HCT116 (cell line): ENCODE results near the gene GZF1. TPM values are rescaled to one million over a fixed set of nuclear protein-coding genes. Genes with fewer than 3 reads are reported as not detected.

ENCODE experiments used
- ATAC-seq: fragments of 200-7000 bp; cut with Tn5 transposase; 2 replicates; pipeline ENCODE4 v1.9.1; 2020; ENCODE audit warnings: mild to moderate bottlenecking, moderate library complexity
- BruUV-seq: library from RNA; stranded (reverse); fragments of 400-500 nt; replicated peaks from 2 replicates; lab custom pipeline; 2021; lab: Mats Ljungman, UMichigan
- CTCF ChIA-PET: fragments of 300-600 bp; sonication (Branson Sonifier 250); formaldehyde crosslinking; loops from one replicate; lab custom pipeline; 2021; ENCODE audit warnings: antibody characterized with exemption; lab: Charles Lee
- POLR2A ChIA-PET: fragments of 300-600, 350-600 bp; sonication (Branson Sonifier 250); formaldehyde crosslinking; loops from one replicate; lab custom pipeline; 2021; ENCODE audit warnings: antibody characterized with exemption; lab: Charles Lee
- RAD21 ChIA-PET, 2 experiments: fragments of 300-600 bp; sonication (Branson Sonifier 250); formaldehyde crosslinking; loops; one replicate each; lab custom pipeline; 2023; ENCODE audit warnings: low total read pairs in 2 of 2; ENCODE audit not compliant: uncharacterized antibody in 2 of 2, unreplicated experiment in 2 of 2, low non-redundant PET in 1 of 2; lab: Charles Lee
- DNase-seq: peaks from one replicate; pipeline ENCODE4 v3.0.0-alpha.2; 2010; ENCODE audit warnings: low read depth, low spot score
- H2AFZ ChIP-seq: fragments of 200-600 bp; shearing (Covaris generic), sonication (generic); 2 replicates; pipeline ENCODE4 v1.6.1; 2017; ENCODE audit warnings: low read depth, mixed run types, mixed read lengths, antibody characterized with exemption, low read length; ENCODE audit not compliant: poor library complexity, severe bottlenecking
- H3K27ac ChIP-seq: 2 replicates; pipeline ENCODE4 v1.5.1; 2012; ENCODE audit warnings: low read depth, low read length
- H3K27me3 ChIP-seq: fragments of 200-600 bp; sonication (generic); 2 replicates; pipeline ENCODE4 v1.6.1; 2016; ENCODE audit warnings: mixed run types, low read length, mixed read lengths; ENCODE audit not compliant: insufficient read depth
- H3K36me3 ChIP-seq, 2 experiments: fragments of 200-500 bp in 1 of 2; fragments of 200-600 bp in 1 of 2; sonication (Bioruptor generic) in 1 of 2; sonication (generic) in 1 of 2; 2 replicates each; pipeline versions ENCODE4 v1.5.1 to v1.6.1; 2014 to 2016; ENCODE audit warnings: low read length in 2 of 2, inconsistent platforms in 1 of 2, mixed read lengths in 1 of 2, mixed run types in 1 of 2; ENCODE audit not compliant: insufficient read depth in 2 of 2, control insufficient read depth in 1 of 2
- H3K4me1 ChIP-seq, 2 experiments: fragments of 200-600 bp in 1 of 2; sonication (generic) in 1 of 2; 2 replicates each; pipeline versions ENCODE4 v1.5.1 to v1.6.1; 2012 to 2017; ENCODE audit warnings: low read length in 2 of 2, inconsistent platforms in 1 of 2, mild to moderate bottlenecking in 1 of 2, mixed read lengths in 1 of 2, mixed run types in 1 of 2, moderate library complexity in 1 of 2; ENCODE audit not compliant: insufficient read depth in 2 of 2, control insufficient read depth in 1 of 2
- H3K4me2 ChIP-seq: fragments of 200-600 bp; sonication (generic); 2 replicates; pipeline ENCODE4 v1.6.1; 2017; ENCODE audit warnings: mixed run types, low read length, mixed read lengths
- H3K4me3 ChIP-seq, 2 experiments: fragments of 200-600 bp in 1 of 2; sonication (generic) in 1 of 2; replicated peaks in 1 of 2; 2 replicates each; pipeline ENCODE4 v1.5.1; 2011 to 2016; ENCODE audit warnings: low read length in 2 of 2, control low read depth in 1 of 2, low read depth in 1 of 2, mild to moderate bottlenecking in 1 of 2, mixed read lengths in 1 of 2, mixed run types in 1 of 2
- H3K79me2 ChIP-seq: fragments of 200-600 bp; sonication (generic); 2 replicates; pipeline ENCODE4 v1.6.1; 2017; ENCODE audit warnings: mild to moderate bottlenecking, mixed run types, low read length, moderate library complexity, mixed read lengths; ENCODE audit not compliant: insufficient read depth
- H3K9ac ChIP-seq: fragments of 200-600 bp; sonication (generic); 2 replicates; pipeline ENCODE4 v1.6.1; 2016; ENCODE audit warnings: low read length, mixed read lengths
- H3K9me2 ChIP-seq: fragments of 200-600 bp; sonication (generic), shearing (Covaris generic); 2 replicates; pipeline ENCODE4 v1.6.1; 2017; ENCODE audit warnings: mixed run types, mild to moderate bottlenecking, moderate library complexity; ENCODE audit not compliant: insufficient read depth
- H3K9me3 ChIP-seq, 2 experiments: fragments of 200-500 bp in 1 of 2; fragments of 200-600 bp in 1 of 2; sonication (Bioruptor generic) in 1 of 2; sonication (generic) in 1 of 2; 2 replicates each; pipeline ENCODE4 v1.6.1; 2014 to 2017; ENCODE audit warnings: low read length in 2 of 2, mixed read lengths in 2 of 2, inconsistent platforms in 1 of 2, low read depth in 1 of 2, mild to moderate bottlenecking in 1 of 2, mixed run types in 1 of 2, moderate library complexity in 1 of 2; ENCODE audit not compliant: control insufficient read depth in 1 of 2, insufficient read depth in 1 of 2
- H4K20me1 ChIP-seq: fragments of 200-600 bp; sonication (generic), shearing (Covaris generic); 2 replicates; pipeline ENCODE4 v1.6.1; 2017; ENCODE audit warnings: mixed run types, mild to moderate bottlenecking, moderate library complexity; ENCODE audit not compliant: insufficient read depth
- ATF3 ChIP-seq: IDR thresholded peaks from 2 replicates; pipeline ENCODE4 v1.6.1; 2012
- CEBPB ChIP-seq: IDR thresholded peaks from 2 replicates; pipeline ENCODE4 v1.6.1; 2012; ENCODE audit warnings: low read depth
- CTCF ChIP-seq, 3 experiments: fragments of 200-600 bp in 1 of 3; sonication (generic) in 1 of 3; IDR thresholded peaks in 2 of 3; conservative IDR thresholded peaks in 1 of 3; 2 replicates each; pipeline ENCODE4 v1.5.1; 2012 to 2017; ENCODE audit warnings: low read depth in 2 of 3, low read length in 2 of 3, antibody characterized with exemption in 1 of 3, borderline replicate concordance in 1 of 3, control low read depth in 1 of 3, mild to moderate bottlenecking in 1 of 3, mixed read lengths in 1 of 3, mixed run types in 1 of 3, moderate library complexity in 1 of 3; ENCODE audit not compliant: insufficient read depth in 1 of 3
- EGR1 ChIP-seq: IDR thresholded peaks from 2 replicates; pipeline ENCODE4 v1.6.1; 2012; ENCODE audit warnings: low read depth
- ELF1 ChIP-seq: IDR thresholded peaks from 2 replicates; pipeline ENCODE4 v1.6.1; 2012; ENCODE audit warnings: low read depth, borderline replicate concordance
- EZH2 ChIP-seq: fragments of 200-600 bp; sonication (generic); IDR thresholded peaks from 2 replicates; pipeline ENCODE4 v1.6.1; 2017; ENCODE audit warnings: antibody characterized with exemption, mixed run types
- EZH2phosphoT487 ChIP-seq: fragments of 200-600 bp; IDR thresholded peaks from 2 replicates; pipeline ENCODE4 v1.6.1; 2018; ENCODE audit warnings: antibody characterized with exemption, borderline replicate concordance
- FOSL1 ChIP-seq: IDR thresholded peaks from 2 replicates; pipeline ENCODE4 v1.6.1; 2012; ENCODE audit warnings: low read depth
- MAX ChIP-seq: IDR thresholded peaks from 2 replicates; pipeline ENCODE4 v1.6.1; 2012
- POLR2AphosphoS5 ChIP-seq: IDR thresholded peaks from 2 replicates; pipeline ENCODE4 v1.6.1; 2011; ENCODE audit warnings: mild to moderate bottlenecking, low read depth, low read length, moderate library complexity
- RAD21 ChIP-seq: IDR thresholded peaks from 2 replicates; pipeline ENCODE4 v1.6.1; 2012; ENCODE audit warnings: low read depth, mild to moderate bottlenecking
- SP1 ChIP-seq: IDR thresholded peaks from 2 replicates; pipeline ENCODE4 v1.6.1; 2012; ENCODE audit warnings: low read depth
- SRF ChIP-seq: IDR thresholded peaks from 2 replicates; pipeline ENCODE4 v1.6.1; 2012; ENCODE audit warnings: low read depth
- TCF7L2 ChIP-seq: IDR thresholded peaks from 2 replicates; pipeline ENCODE4 v1.7.0; 2011; ENCODE audit warnings: borderline replicate concordance, inconsistent platforms; ENCODE audit not compliant: insufficient read depth, insufficient read length; ENCODE audit errors: extremely low read depth
- YY1 ChIP-seq: IDR thresholded peaks from 2 replicates; pipeline ENCODE4 v1.6.1; 2011; ENCODE audit warnings: low read length, low read depth, moderate library complexity, mild to moderate bottlenecking; ENCODE audit not compliant: insufficient replicate concordance; ENCODE audit errors: extremely low read depth
- intact Hi-C: fragments of 100-400 bp; cut with micrococcal nuclease; formaldehyde crosslinking; loops from 2 replicates; pipeline ENCODE4 v1.10.0; 2022
- total RNA-seq: library from RNA; stranded (reverse); gene quantifications from one replicate; pipeline ENCODE4 v1.2.1, GENCODE V29; 2021; ENCODE audit not compliant: unreplicated experiment

GZF1 gene
- total RNA-seq, 1 experiment from 2014 or later, result 10.4 TPM

GRCh38 chr20:23413862-23414422 is 52.0 kb downstream of the GZF1 start:
- ChIA-PET RAD21 (no interaction called here), CTCF (no interaction called here), POLR2A (no interaction called here)
- H3K36me3 ChIP-seq, result no peaks in the 10 kb centered on the region; a peak in 1 of 4 replicates
- H3K4me1 ChIP-seq, result no peaks in the 10 kb centered on the region
- intact Hi-C loops, result loop anchor here (10.0 kb wide), 1 partner anchor 49 kb away; the partner anchor contains the start of gene GZF1
- peaks cover 94% of the 10 kb centered on the region for H3K79me2 ChIP-seq
- H3K4me2 ChIP-seq, result no peak overlapping the region
- H2AFZ ChIP-seq, result no peak overlapping the region
- TF ChIP-seq ATF3 (no peak), RAD21 (no peak), CEBPB (no peak), EGR1 (no peak), SP1 (no peak), YY1 (no peak), EZH2 (no peak), SRF (no peak), CTCF (IDR thresholded peaks at IDR 0.05 in 2 of 3, conservative IDR thresholded peaks at IDR 0.05 in 1 of 3; ENCODE audit: borderline replicate concordance in 1 of 3, insufficient read depth in 1 of 3, low read depth in 2 of 3, low read length in 2 of 3) (no peak), FOSL1 (no peak), MAX (no peak), TCF7L2 (no peak), POLR2AphosphoS5 (no peak), EZH2phosphoT487 (no peak), ELF1 (no peak)
- no TSS peak for BruUV-seq
- no peaks in the 10 kb centered on the region for H3K27me3 ChIP-seq
- ATAC-seq (no peak), DNase-seq (no peak)
- no peaks in the 10 kb centered on the region for H3K9me3 ChIP-seq
- H3K9me2 ChIP-seq, result no peaks in the 10 kb centered on the region
- no peak overlapping the region for H3K9ac ChIP-seq
- no peaks in the 10 kb centered on the region for H4K20me1 ChIP-seq
- no peak overlapping the region for H3K27ac ChIP-seq
- H3K4me3 ChIP-seq, result no peak overlapping the region
